GM10266 (cell line): ENCODE results near the gene ASB18.

Source experiments
- DNase-seq: peaks from one replicate; pipeline ENCODE4 v3.0.0; 2012; ENCODE audit errors: extremely low spot score
- CTCF ChIP-seq: IDR thresholded peaks from 2 replicates; pipeline ENCODE4 v1.5.1; 2012; ENCODE audit warnings: mild to moderate bottlenecking, low read depth; ENCODE audit not compliant: control insufficient read depth, insufficient read depth; ENCODE audit errors: missing control alignments

ASB18 gene

GRCh38 chr2:236208019-236208926 is 55.9 kb downstream of the ASB18 start:
- no peak for DNase-seq

GRCh38 chr2:236207472-236207871 is 56.7 kb downstream of the ASB18 start:
- DNase-seq, result no peak
- TF ChIP-seq CTCF, result no peak

More at GRCh38 chr2:236208019-236208926, 55.9 kb downstream of the ASB18 start:
- no peak for TF ChIP-seq CTCF

- DNase-seq, result no peak
- no peak for TF ChIP-seq CTCF
These were observed 58.1 kb downstream of the ASB18 start for GRCh38 chr2:236205867-236206645.

- no peak for DNase-seq
- TF ChIP-seq CTCF, result no peak
These were observed 59.3 kb downstream of the ASB18 start for GRCh38 chr2:236204953-236205352.

- no peak for DNase-seq
- no peak for TF ChIP-seq CTCF
These were observed 63.8 kb downstream of the ASB18 start for GRCh38 chr2:236200378-236200777.

- TF ChIP-seq CTCF, result no peak
- no peak for DNase-seq
These were observed 67.8 kb downstream of the ASB18 start for GRCh38 chr2:236196366-236196765.
